NCI-H510A (cell line): ENCODE measurements around the gene PKDCC.

Source experiments
- DNase-seq: peaks from one replicate; lab custom pipeline; 2025; lab: John Stamatoyannopoulos, UW

Gene PKDCC

DNA sequence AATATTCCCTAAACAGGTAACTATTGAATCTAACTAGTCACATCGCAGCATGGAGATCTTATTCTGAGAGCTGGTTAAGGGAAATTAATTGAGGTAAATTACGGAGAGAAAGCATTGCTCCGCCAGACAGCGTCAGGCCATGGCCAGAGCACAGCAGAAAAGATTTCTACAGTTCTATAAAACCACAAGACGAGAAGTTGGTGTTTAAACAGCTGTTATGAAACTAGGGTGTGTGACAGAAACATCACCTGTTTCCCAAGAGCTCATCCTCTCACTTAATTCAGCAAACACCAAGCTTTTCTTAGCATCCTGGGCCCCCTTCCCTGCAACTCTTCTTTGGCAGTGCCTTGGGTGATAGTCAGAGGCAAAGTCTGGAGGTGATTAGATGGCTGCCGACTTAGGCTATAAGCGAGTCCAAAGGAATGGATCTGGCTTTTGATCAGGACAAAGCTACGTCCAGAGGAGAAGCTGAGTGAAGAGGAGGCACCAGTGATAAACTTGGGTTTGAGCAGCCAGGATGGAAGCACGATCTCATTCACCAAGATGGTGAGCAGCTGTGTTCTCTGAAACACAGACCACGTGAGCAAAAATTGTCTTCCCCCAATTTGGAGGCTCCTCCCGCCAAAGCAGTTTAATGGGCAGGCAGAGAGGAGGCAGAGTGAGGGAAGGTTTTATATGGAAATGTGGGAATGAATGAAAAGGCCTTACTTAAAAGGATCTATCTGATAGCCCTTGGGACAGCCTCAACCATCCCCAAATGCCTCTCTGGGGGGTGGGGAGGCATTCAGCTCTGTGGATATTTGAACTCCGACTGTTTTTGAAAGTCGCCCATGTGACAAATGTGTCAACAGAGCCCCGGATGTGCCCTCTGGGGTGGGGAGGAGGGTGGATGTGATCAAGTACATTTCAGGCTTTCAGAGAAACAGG, 57.8 kb downstream of the PKDCC start:
- no peak for DNase-seq

DNA sequence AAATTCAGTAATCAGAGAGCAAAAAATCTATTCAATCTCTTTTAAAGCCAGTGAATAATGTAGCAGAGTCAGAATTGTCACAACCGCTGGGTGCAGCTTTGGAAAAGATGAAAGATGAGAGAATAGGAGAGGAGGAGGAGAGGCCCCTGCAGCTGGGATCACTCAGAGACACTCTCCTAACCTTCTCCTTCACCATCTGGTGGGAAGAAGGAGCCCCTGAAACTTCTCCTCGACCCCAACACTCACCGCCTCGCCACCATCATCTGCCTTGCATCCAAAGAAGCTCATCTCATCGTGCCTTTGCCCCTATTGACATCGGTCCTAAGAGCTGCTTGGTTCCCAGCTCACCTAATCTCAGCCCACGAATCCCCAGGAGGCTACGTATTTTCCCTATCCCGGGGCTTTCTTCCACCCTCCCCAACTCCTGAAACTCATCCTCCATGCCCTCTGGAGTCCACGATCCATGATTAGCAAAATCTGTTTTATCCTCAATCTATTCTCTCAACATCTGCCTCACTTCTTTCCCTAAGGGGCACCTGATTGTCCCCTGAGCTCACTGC, 58.5 kb downstream of the PKDCC start:
- DNase-seq = no peak

DNA sequence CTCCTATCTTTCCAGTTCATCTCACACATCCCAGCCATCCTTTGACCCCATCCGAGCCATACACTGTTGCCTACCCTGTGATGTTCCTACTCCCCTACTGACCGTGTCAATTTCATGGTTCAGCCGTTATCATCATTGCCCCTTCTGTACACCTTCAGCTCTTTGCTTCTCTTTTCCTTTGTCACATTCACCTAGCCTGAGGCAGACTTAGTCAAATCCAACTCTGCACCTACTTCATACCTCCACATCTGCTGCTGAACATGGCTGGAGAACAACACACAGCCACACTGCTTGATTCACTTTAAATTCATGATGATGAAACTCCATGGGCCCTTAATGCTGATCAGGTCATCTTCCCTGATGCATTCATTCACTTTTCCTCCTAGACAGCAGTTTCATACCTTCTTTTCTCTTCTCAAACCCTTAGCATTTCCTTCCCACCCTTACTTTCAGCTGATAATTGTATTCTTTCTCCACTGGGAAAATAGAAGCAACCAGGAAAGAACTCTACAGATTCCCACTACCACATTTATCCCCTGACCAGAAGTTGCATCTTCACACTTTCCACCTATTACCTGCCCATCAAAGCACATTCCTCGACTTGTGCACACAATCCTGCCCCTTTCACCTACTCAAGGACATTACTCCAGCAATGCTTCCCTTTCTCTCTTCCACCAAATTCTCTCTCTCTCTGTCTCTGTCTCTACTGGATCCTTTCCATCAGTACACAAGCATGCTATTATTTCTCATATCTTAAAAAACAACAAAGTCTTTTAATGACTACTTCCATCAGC, 59.6 kb downstream of the PKDCC start:
- no peak for DNase-seq
